HS-27A (cell line): ENCODE measurements around the gene IL27RA.
"Not testable (repeated sequence)": the region's sequence is repeated elsewhere in the genome, so short reads cannot be mapped to it uniquely, and the experiment has no call there.

Experiments
- DNase-seq: peaks from one replicate; pipeline ENCODE4 v3.0.0-alpha.2; 2012; ENCODE audit warnings: low read depth, missing footprints

The IL27RA gene

GRCh38 chr19:13999085-13999484 lies 32.5 kb upstream of the IL27RA start:
- DNase-seq: no peak

GRCh38 chr19:14000691-14001375 lies 30.7 kb upstream of the IL27RA start:
- DNase-seq: no peak

GRCh38 chr19:14002571-14003250 lies 28.9 kb upstream of the IL27RA start:
- no peak for DNase-seq

GRCh38 chr19:14003251-14004055 lies 28.1 kb upstream of the IL27RA start:
- no peak for DNase-seq

- no peak for DNase-seq
Measured at GRCh38 chr19:14004619-14005348, 26.8 kb upstream of the IL27RA start.

- no peak for DNase-seq
Measured at GRCh38 chr19:14005349-14006084, 26.0 kb upstream of the IL27RA start.

GRCh38 chr19:14006085-14006765 lies 25.3 kb upstream of the IL27RA start, which contains the start of gene RFX1:
RFX1 (minus strand) TSS chr19:14006320; CDS start chr19:13993843, 12,477 bp downstream.
- peak; percentile 98 for DNase-seq

GRCh38 chr19:14006766-14007562 lies 24.6 kb upstream of the IL27RA start:
- DNase-seq: no peak

GRCh38 chr19:14012378-14012915 lies 19.1 kb upstream of the IL27RA start:
- DNase-seq: no peak

GRCh38 chr19:14015524-14016035 lies 16.0 kb upstream of the IL27RA start:
- DNase-seq: no peak

GRCh38 chr19:14019100-14019499 lies 12.5 kb upstream of the IL27RA start:
- DNase-seq: no peak

- DNase-seq: not testable (repeated sequence)
Measured at GRCh38 chr19:14019739-14020138, 11.8 kb upstream of the IL27RA start.

- DNase-seq: no peak
Measured at GRCh38 chr19:14021474-14021873, 10.1 kb upstream of the IL27RA start.

GRCh38 chr19:14022469-14022868 lies 9.1 kb upstream of the IL27RA start:
- DNase-seq: no peak

- no peak for DNase-seq
Measured at GRCh38 chr19:14023404-14024235, 7.9 kb upstream of the IL27RA start.

- not testable (repeated sequence) for DNase-seq
Measured at GRCh38 chr19:14026652-14027192, 4.8 kb upstream of the IL27RA start.

GRCh38 chr19:14027856-14028450 lies 3.6 kb upstream of the IL27RA start, which contains the start of gene RLN3:
RLN3 (plus strand) TSS chr19:14028148; CDS start chr19:14028205, 57 bp downstream.
- no peak for DNase-seq

GRCh38 chr19:14028901-14029300 lies 2.7 kb upstream of the IL27RA start:
- DNase-seq: no peak
